ENCODE measurements around the gene MMP28. TPM values are rescaled to one million over a fixed set of nuclear protein-coding genes. Genes with fewer than 3 reads are reported as not detected.

Gene MMP28
- polyA plus RNA-seq, 6 donors from 2014 or later, result 0.21 TPM; not detected in 5

GRCh38 chr17:35809855-35810461 is 14.5 kb upstream of the MMP28 start:
- peak overlapping the region; percentile 92 to 99 (median 97) for H3K27ac Mint-ChIP-seq
- peak overlapping the region; percentile 85 to 99 (median 96) for H3K4me3 Mint-ChIP-seq
- H3K27me3 Mint-ChIP-seq, result no peaks in the 10 kb centered on the region
- H3K36me3 Mint-ChIP-seq, result no peaks in the 10 kb centered on the region
- H3K9me3 Mint-ChIP-seq, result no peaks in the 10 kb centered on the region
- DNase-seq, result no peak
- peak in 1 of 2 donors; percentile 2 for ATAC-seq (ENCODE audit: low read depth in 2 of 2)
- H3K4me1 Mint-ChIP-seq, result peaks cover 28 to 54% (median 46%) of the 10 kb centered on the region in 3 donors

GRCh38 chr17:35808962-35809854 is 13.8 kb upstream of the MMP28 start, which contains the start of gene TAF15:
TSS of gene TAF15 (plus strand) at chr17:35809484. CDS start at chr17:35809570, 86 bp downstream.
- DNase-seq (peak; percentile 97), ATAC-seq (ENCODE audit: low read depth in 2 of 2) (peak; percentile 85 to 90)
- Mint-ChIP-seq H3K27ac (peak within 1 kb of the TSS; percentile 92 to 99 (median 97)), H3K4me1 (peaks cover 32 to 53% (median 38%) of the 10 kb centered on the region in 3 donors), H3K27me3 (no peaks in the 10 kb centered on the region), H3K9me3 (no peaks in the 10 kb centered on the region), H3K4me3 (peak within 1 kb of the TSS; percentile 85 to 99 (median 96)), H3K36me3 (no peaks in the 10 kb centered on the region)

GRCh38 chr17:35808240-35808961 is 13.0 kb upstream of the MMP28 start:
- Mint-ChIP-seq H3K9me3 (no peaks in the 10 kb centered on the region), H3K4me1 (peaks cover 28 to 49% (median 32%) of the 10 kb centered on the region in 3 donors), H3K4me3 (peak overlapping the region; percentile 85 to 99 (median 96)), H3K27ac (peak overlapping the region; percentile 92 to 99 (median 97)), H3K36me3 (no peaks in the 10 kb centered on the region), H3K27me3 (no peaks in the 10 kb centered on the region)
- DNase-seq (no peak), ATAC-seq (ENCODE audit: low read depth in 2 of 2) (no peak)

- ATAC-seq (ENCODE audit: low read depth in 2 of 2) (no peak), DNase-seq (no peak)
- Mint-ChIP-seq H3K27me3 (no peaks in the 10 kb centered on the region), H3K4me3 (peak overlapping the region in 7 of 8 donors; percentile 25 to 99 (median 92)), H3K9me3 (no peaks in the 10 kb centered on the region), H3K36me3 (no peaks in the 10 kb centered on the region), H3K27ac (peak overlapping the region in 3 of 6 donors; percentile 87 to 96 (median 92)), H3K4me1 (peaks cover 25 to 42% (median 25%) of the 10 kb centered on the region in 3 donors)
These were observed 12.1 kb upstream of the MMP28 start for GRCh38 chr17:35807371-35808144.

- ATAC-seq (ENCODE audit: low read depth in 2 of 2) (peak; percentile 7 to 11), DNase-seq (peak; percentile 56)
- Mint-ChIP-seq H3K36me3 (no peaks in the 10 kb centered on the region), H3K27ac (peak overlapping the region in 1 of 6 donors; percentile 60), H3K4me1 (peaks cover 28 to 40% (median 38%) of the 10 kb centered on the region in 3 donors), H3K4me3 (peak overlapping the region in 1 of 8 donors; percentile 57), H3K27me3 (peaks cover 0 to 4% (median 3%) of the 10 kb centered on the region in 3 donors), H3K9me3 (no peaks in the 10 kb centered on the region)
These were observed 9.3 kb upstream of the MMP28 start for GRCh38 chr17:35804658-35805192.

GRCh38 chr17:35801583-35802224 is 6.3 kb upstream of the MMP28 start:
- peak overlapping the region; percentile 1 to 92 (median 75) for H3K27ac Mint-ChIP-seq
- DNase-seq, result peak; percentile 58
- peaks cover 13 to 25% (median 25%) of the 10 kb centered on the region in 3 donors for H3K4me1 Mint-ChIP-seq

GRCh38 chr17:35799942-35800341 is 4.5 kb upstream of the MMP28 start:
- H3K36me3 Mint-ChIP-seq, result no peaks in the 10 kb centered on the region
- H3K4me3 Mint-ChIP-seq, result no peak overlapping the region
- H3K4me1 Mint-ChIP-seq, result peaks cover 20 to 34% (median 26%) of the 10 kb centered on the region in 3 donors
- H3K27ac Mint-ChIP-seq, result no peak overlapping the region
- no peak for DNase-seq
- ATAC-seq (ENCODE audit: low read depth in 2 of 2), result no peak
- H3K27me3 Mint-ChIP-seq, result peaks cover 0 to 28% (median 13%) of the 10 kb centered on the region in 3 donors
- no peaks in the 10 kb centered on the region for H3K9me3 Mint-ChIP-seq

More at GRCh38 chr17:35801583-35802224, 6.3 kb upstream of the MMP28 start:
- Mint-ChIP-seq H3K4me3 (peak overlapping the region in 7 of 8 donors; percentile 48 to 79 (median 64)), H3K36me3 (no peaks in the 10 kb centered on the region), H3K9me3 (no peaks in the 10 kb centered on the region), H3K27me3 (peaks cover 0 to 17% (median 3%) of the 10 kb centered on the region in 3 donors)
- peak; percentile 65 to 77 for ATAC-seq (ENCODE audit: low read depth in 2 of 2)

GRCh38 chr17:35797918-35798317 is 2.5 kb upstream of the MMP28 start:
- H3K9me3 Mint-ChIP-seq, result no peaks in the 10 kb centered on the region
- no peak for DNase-seq
- ATAC-seq (ENCODE audit: low read depth in 2 of 2), result no peak
- no peaks in the 10 kb centered on the region for H3K36me3 Mint-ChIP-seq
- H3K27me3 Mint-ChIP-seq, result peaks cover 17 to 46% (median 28%) of the 10 kb centered on the region in 3 donors
- peaks cover 22 to 34% (median 26%) of the 10 kb centered on the region in 3 donors for H3K4me1 Mint-ChIP-seq
- no peak overlapping the region for H3K4me3 Mint-ChIP-seq
- H3K27ac Mint-ChIP-seq, result no peak overlapping the region

GRCh38 chr17:35797370-35797769 is 1.9 kb upstream of the MMP28 start:
- DNase-seq (no peak), ATAC-seq (ENCODE audit: low read depth in 2 of 2) (no peak)
- Mint-ChIP-seq H3K9me3 (no peaks in the 10 kb centered on the region), H3K27me3 (peaks cover 20 to 51% (median 32%) of the 10 kb centered on the region in 3 donors), H3K4me1 (peaks cover 22 to 33% (median 26%) of the 10 kb centered on the region in 3 donors), H3K4me3 (peak overlapping the region in 4 of 8 donors; percentile 12 to 85 (median 39)), H3K36me3 (no peaks in the 10 kb centered on the region), H3K27ac (no peak overlapping the region)

- H3K4me3 Mint-ChIP-seq, result peak overlapping the region in 2 of 8 donors; percentile 49 to 69
- no peak overlapping the region for H3K27ac Mint-ChIP-seq
- peaks cover 20 to 29% (median 25%) of the 10 kb centered on the region in 3 donors for H3K4me1 Mint-ChIP-seq
- H3K36me3 Mint-ChIP-seq, result no peaks in the 10 kb centered on the region
- H3K27me3 Mint-ChIP-seq, result peaks cover 25 to 56% (median 36%) of the 10 kb centered on the region in 3 donors
- DNase-seq (no peak), ATAC-seq (ENCODE audit: low read depth in 2 of 2) (no peak)
- no peaks in the 10 kb centered on the region for H3K9me3 Mint-ChIP-seq
These were observed 1.5 kb upstream of the MMP28 start for GRCh38 chr17:35796942-35797341.

GRCh38 chr17:35795871-35796265 is 427 bp upstream of the MMP28 start:
- no peak for DNase-seq
- peaks cover 10 to 18% (median 14%) of the 10 kb centered on the region in 3 donors for H3K4me1 Mint-ChIP-seq
- H3K27ac Mint-ChIP-seq, result peak overlapping the region in 1 of 6 donors; percentile 49
- H3K4me3 Mint-ChIP-seq, result peak overlapping the region; percentile 67 to 85 (median 81)
- ATAC-seq (ENCODE audit: low read depth in 2 of 2), result no peak
- H3K36me3 Mint-ChIP-seq, result no peaks in the 10 kb centered on the region
- no peaks in the 10 kb centered on the region for H3K9me3 Mint-ChIP-seq
- H3K27me3 Mint-ChIP-seq, result peaks cover 28 to 58% (median 37%) of the 10 kb centered on the region in 3 donors
